RWPE2 (cell line): ENCODE measurements around the gene TMEM229B.

Experiments
- ATAC-seq: fragments of 200-7000 bp; cut with Tn5 transposase; 3 replicates; pipeline ENCODE4 v1.9.1; 2021; ENCODE audit warnings: low read depth
- DNase-seq: peaks from one replicate; pipeline ENCODE4 v3.0.0-alpha.2; 2020; ENCODE audit warnings: low spot score
- H3K27ac ChIP-seq: fragments of 450-650 bp; 2 replicates; pipeline ENCODE4 v1.5.1; 2017; ENCODE audit warnings: mild to moderate bottlenecking; ENCODE audit not compliant: poor library complexity, severe bottlenecking
- H3K27me3 ChIP-seq: fragments of 250-450 bp; sonication (Bioruptor Pico); 2 replicates; pipeline ENCODE4 v1.5.1; 2021; ENCODE audit warnings: mild to moderate bottlenecking, moderate library complexity; ENCODE audit not compliant: insufficient read depth, poor library complexity, severe bottlenecking
- H3K36me3 ChIP-seq: fragments of 250-450 bp; sonication (Bioruptor Pico); 2 replicates; pipeline ENCODE4 v1.5.1; 2020; ENCODE audit warnings: low read depth, mild to moderate bottlenecking, moderate library complexity
- H3K4me1 ChIP-seq: fragments of 250-450 bp; sonication (Bioruptor Pico); 2 replicates; pipeline ENCODE4 v1.5.1; 2021; ENCODE audit warnings: mild to moderate bottlenecking, moderate library complexity; ENCODE audit not compliant: insufficient read depth, poor library complexity, severe bottlenecking
- H3K4me3 ChIP-seq: fragments of 250-450 bp; sonication (Bioruptor Pico); 2 replicates; pipeline ENCODE4 v1.5.1; 2021; ENCODE audit warnings: mild to moderate bottlenecking, moderate library complexity; ENCODE audit not compliant: severe bottlenecking
- H3K9me3 ChIP-seq: fragments of 250-450 bp; sonication (Bioruptor Pico); 2 replicates; pipeline ENCODE4 v1.5.1; 2021; ENCODE audit warnings: mild to moderate bottlenecking, moderate library complexity; ENCODE audit not compliant: severe bottlenecking
- CTCF ChIP-seq: fragments of 450-650 bp; IDR thresholded peaks from one replicate; pipeline ENCODE4 v1.5.1; 2017; ENCODE audit warnings: mild to moderate bottlenecking, moderate library complexity; ENCODE audit not compliant: poor library complexity, severe bottlenecking

The TMEM229B gene

GRCh38 chr14:67500981-67501380, 12.5 kb upstream of the TMEM229B start:
- H3K4me3 ChIP-seq, result no peak overlapping the region
- no peaks in the 10 kb centered on the region for H3K27me3 ChIP-seq
- no peak overlapping the region for H3K27ac ChIP-seq
- no peaks in the 10 kb centered on the region for H3K4me1 ChIP-seq
- no peak for ATAC-seq
- no peak for DNase-seq
- H3K9me3 ChIP-seq, result no peaks in the 10 kb centered on the region
- TF ChIP-seq CTCF, result no peak
- no peaks in the 10 kb centered on the region for H3K36me3 ChIP-seq

- Histone ChIP-seq H3K9me3 (peaks cover 8% of the 10 kb centered on the region), H3K4me3 (no peak overlapping the region), H3K36me3 (no peaks in the 10 kb centered on the region), H3K4me1 (no peaks in the 10 kb centered on the region), H3K27ac (no peak overlapping the region), H3K27me3 (no peaks in the 10 kb centered on the region)
- no peak for TF ChIP-seq CTCF
- DNase-seq (no peak), ATAC-seq (no peak)
These were observed 9.2 kb upstream of the TMEM229B start for GRCh38 chr14:67497716-67498115.

GRCh38 chr14:67497216-67497615, 8.7 kb upstream of the TMEM229B start:
- Histone ChIP-seq H3K4me3 (no peak overlapping the region), H3K27ac (no peak overlapping the region), H3K9me3 (peaks cover 8% of the 10 kb centered on the region), H3K4me1 (no peaks in the 10 kb centered on the region), H3K27me3 (no peaks in the 10 kb centered on the region), H3K36me3 (no peaks in the 10 kb centered on the region)
- DNase-seq (no peak), ATAC-seq (no peak)
- TF ChIP-seq CTCF, result no peak

GRCh38 chr14:67495827-67496226, 7.3 kb upstream of the TMEM229B start:
- no peak for TF ChIP-seq CTCF
- H3K27ac ChIP-seq, result no peak overlapping the region
- DNase-seq (no peak), ATAC-seq (no peak)
- H3K4me1 ChIP-seq, result no peaks in the 10 kb centered on the region
- no peak overlapping the region for H3K4me3 ChIP-seq
- no peaks in the 10 kb centered on the region for H3K36me3 ChIP-seq
- H3K9me3 ChIP-seq, result peaks cover 8% of the 10 kb centered on the region
- H3K27me3 ChIP-seq, result no peaks in the 10 kb centered on the region

- Histone ChIP-seq H3K4me3 (no peak overlapping the region), H3K4me1 (no peaks in the 10 kb centered on the region), H3K27me3 (no peaks in the 10 kb centered on the region), H3K36me3 (no peaks in the 10 kb centered on the region), H3K9me3 (peaks cover 8% of the 10 kb centered on the region), H3K27ac (no peak overlapping the region)
- TF ChIP-seq CTCF, result no peak
- ATAC-seq, result no peak
- DNase-seq, result no peak
These were observed 4.7 kb upstream of the TMEM229B start for GRCh38 chr14:67493092-67493717.
